GM19193 (cell line): ENCODE data around the gene HMCN1.

ENCODE experiments used
- POLR2A ChIP-seq: IDR thresholded peaks from 4 replicates; pipeline ENCODE4 v1.6.1; 2011; ENCODE audit not compliant: insufficient read depth, insufficient read length; ENCODE audit errors: extremely low read depth

Gene HMCN1

DNA sequence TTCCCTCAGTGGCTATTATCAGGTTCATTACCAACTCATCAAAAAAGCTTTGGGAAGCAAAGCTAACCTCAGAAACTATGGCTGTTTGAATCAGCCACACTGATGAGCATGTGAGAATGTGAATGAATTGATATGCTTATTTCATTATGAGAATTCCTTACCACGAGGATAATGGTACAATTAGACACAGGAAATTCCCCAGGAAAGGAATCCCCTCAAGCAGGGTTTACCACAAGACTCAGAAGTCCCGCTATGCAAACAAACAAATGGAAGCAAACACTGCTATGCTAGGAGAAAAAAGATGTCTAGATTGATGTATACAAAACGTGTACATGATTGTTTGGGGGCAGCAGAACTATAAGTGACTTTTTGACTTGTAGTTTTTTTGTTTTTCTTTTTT, 205.0 kb downstream of the HMCN1 start:
- no peak for TF ChIP-seq POLR2A

DNA sequence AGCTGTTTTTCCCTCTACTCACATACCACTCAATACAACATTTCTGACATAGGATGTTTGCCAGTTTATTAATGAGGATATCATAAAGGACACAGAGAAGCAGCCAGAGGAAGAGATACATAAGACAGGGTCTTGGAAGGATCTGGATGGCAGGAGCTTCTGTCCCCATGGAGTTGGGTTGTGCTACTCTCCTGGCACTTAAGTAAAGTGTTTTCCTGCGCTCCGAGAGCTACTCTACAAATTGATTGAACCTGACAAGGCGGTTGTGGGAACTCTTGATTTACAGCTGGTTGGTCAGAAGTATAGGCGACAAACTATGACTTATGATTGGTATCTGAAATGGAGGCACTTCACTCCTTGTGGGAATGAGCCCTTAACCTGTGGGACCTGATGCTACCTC, 208.8 kb downstream of the HMCN1 start:
- no peak for TF ChIP-seq POLR2A

DNA sequence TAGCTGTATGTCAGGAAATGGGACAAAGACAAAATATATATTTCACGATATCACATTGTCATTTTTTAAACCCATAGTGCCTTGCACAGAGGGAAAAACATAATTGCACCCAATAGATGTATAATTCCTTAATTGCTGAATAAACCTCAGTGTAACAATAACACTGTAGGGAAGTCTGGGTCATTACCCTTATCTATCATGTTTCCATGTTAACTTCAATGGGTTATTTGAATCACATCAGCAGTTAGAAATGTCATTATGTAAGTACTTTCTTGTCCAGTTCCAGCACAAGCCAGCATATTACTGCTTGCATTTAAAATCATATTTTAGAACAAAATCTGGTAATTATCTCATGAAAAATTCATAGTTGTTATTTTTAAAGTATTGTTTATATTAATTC, 222.7 kb downstream of the HMCN1 start:
- TF ChIP-seq POLR2A = no peak

DNA sequence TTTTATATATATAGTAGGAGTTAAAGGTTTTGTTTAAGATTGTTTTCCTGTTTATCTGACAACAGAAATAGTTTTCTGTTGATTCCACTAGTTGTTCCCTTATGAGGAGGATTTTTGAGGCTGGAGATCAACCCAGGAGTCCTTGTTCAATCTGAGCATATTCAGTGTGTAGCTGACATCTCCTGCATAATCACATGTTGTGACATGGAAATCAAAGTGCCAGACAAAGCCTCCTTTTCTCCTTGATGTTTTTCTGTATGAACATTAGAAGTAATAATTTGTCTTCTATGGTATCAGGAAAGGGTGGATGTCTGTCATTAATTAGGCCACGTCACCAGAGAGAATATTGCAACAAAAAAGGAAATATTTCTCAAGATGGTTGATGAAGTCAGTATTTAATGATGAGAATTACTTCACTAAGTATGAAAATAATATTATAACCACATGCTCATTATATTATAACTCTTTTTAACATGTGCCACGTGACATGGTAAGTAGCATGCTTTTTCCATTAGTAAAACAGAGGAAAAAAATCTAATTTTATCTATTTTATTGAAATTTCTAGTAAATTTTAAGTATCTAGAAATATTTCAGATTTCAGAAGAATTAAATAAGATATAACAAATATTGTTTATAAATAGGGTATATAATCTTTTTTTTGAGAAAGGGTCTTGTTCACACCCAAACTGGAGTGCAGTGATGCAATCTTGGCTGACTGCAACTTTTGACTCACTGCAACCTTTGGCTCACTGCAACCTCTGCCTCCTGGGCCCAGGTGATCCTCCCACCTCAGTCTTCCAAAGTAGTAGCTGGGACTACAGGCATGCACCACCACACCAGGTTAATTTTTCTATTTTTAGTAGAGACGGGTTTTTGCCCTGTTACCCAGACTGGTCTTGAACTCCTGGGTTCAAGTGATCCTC, 223.5 kb downstream of the HMCN1 start:
- TF ChIP-seq POLR2A = no peak

DNA sequence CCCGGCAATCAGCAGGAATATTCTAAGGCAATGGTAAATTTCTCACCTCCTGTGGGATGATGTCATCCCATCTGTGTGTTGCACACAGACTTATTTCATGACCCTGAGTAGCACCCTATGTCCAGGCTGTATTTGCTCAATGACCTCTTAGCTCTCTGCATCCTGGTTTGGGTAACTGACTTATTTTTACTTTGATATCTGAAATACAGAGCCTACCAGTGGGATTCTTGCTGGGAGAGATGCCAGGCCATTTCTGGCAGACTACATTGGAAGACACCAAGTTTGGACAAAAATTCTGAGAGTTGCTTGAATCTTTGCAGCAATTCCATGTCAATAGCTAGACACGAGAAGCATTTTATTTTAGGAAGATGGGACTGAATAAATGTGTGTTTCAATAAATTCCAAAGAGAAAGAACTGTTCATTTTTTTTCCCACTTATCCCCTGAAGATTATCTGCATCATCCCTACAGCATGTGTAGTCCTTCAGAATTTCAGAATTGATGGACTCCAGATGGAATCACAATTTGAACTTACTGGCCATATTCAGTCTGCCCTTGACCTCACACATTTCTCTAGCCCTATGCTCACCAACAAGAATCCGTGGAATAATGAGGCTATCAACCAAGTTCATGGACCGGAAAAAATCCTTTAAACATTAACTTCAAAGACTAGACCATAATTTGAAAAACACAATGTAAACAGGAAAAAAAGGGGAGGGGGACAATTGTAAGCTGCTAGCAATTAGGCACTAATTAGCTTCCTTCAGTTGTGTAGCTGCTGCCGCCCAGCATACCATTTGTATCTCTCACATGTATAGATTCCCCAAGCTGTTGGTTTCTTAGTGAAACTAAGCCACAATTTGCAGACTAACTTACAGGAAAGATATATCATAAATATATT, 226.5 kb downstream of the HMCN1 start:
- TF ChIP-seq POLR2A = no peak

DNA sequence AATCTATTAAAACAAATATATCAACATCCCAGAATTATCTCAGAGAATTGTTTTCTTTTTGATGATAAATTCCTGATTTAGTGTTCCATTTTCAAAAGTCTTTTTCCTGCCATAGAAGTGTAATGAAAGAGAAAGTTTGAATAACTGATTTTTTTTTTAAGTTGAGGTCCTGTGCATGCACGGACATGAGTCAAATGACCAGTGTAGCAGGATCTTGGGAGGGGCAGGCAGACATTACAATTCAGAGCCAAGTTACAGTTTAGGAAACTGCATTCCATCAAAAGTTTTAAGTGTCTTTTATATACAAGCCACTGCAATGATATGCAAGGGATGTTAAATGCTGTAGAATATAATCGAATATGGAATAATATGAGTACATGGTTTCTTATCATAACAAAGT, 227.5 kb downstream of the HMCN1 start:
- no peak for TF ChIP-seq POLR2A

DNA sequence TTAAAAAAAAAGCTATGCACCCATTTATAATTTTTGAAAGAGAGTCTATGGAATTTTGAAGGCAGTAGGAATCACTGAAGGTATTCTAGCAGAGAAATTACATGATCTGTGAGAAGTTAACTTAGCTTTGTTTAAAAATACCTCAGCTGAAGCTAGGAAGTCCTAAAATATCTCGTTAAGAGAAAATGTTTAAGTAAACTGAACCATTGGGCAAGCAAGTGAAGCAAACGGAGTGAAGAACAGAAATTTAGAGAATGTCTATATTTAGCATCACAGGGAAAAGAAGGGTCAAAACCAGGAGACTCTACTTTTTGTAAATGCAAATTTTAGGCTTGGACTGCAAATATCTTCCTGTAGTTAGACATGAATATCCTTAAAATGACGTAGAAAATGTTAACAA, 230.8 kb downstream of the HMCN1 start:
- no peak for TF ChIP-seq POLR2A

DNA sequence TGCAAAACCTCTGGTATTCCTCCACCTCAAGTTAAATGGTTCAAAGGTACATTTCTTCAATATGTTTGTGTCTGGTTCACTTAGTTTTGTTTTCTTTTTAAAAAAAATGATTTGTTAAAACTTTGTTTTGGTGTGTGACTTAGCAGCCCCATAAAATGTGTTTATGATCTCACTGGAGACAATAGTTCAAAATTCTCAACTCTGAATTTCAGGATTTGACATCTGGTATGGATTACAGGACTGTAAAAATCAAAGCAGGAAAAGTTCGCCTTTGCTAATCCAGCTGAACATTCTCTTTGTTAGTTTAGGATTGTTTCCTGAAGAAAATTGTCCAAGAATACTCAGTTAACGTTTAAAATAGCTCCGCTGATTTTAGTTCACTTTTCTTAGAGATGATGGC, 231.7 kb downstream of the HMCN1 start:
- TF ChIP-seq POLR2A = no peak

DNA sequence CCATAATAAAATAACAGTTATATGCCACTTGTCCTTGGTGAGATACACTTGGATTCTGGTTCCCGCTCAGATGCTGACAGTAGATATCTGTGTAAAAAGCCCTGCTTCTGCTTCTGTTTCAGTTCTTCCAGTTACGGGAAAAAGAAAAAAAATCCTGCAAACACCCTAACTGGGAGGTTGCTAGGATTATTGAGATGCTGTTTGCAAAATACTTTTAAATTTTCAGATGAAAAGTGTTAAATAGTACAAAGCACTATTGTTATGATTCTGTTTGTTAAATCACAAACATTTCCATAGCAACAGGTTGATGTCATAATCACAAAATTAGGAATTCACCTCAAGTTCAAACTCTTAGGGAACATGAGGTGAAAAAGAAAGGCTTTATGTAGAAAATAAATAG, 232.3 kb downstream of the HMCN1 start:
- TF ChIP-seq POLR2A = no peak

DNA sequence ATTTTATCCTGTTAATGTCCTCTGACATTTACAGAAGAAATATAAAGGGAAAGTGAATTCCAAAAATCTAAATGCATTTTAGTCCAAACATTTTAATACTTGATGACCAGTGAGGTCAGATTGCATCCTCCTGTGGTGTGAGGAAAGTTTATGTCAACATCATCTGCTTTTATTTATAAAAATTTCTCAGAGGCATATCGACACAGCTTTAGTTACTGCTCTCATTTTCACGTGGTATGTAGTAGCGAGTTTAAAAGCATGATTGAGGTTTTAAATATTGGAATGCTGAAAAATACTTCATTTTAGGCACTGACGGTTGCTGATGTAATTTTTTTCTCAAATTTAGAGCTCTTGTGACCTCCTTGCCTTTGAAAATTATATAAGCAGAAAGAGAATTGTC, 234.8 kb downstream of the HMCN1 start:
- TF ChIP-seq POLR2A = no peak

DNA sequence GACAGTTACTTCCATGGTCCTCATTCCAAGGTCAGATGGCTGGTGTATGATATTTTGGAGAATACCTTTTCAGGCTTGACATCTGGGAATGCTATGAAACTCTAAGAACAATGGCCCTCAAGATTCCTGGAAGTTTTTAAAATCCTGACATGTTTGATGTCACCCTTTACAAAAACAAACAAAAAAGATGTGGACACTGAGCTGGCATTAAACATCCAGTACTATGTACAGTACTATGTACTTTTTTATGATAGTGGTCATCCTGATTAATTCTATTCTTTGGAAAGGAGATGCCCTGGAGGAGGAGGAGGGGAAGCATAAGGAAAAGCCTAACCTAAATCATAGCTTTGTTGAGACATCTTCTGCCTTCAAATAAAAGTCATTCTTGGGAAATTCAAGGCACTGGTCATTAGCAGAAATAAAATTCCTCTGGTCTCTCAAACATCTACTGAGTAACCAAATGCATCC, 235.4 kb downstream of the HMCN1 start:
- no peak for TF ChIP-seq POLR2A

DNA sequence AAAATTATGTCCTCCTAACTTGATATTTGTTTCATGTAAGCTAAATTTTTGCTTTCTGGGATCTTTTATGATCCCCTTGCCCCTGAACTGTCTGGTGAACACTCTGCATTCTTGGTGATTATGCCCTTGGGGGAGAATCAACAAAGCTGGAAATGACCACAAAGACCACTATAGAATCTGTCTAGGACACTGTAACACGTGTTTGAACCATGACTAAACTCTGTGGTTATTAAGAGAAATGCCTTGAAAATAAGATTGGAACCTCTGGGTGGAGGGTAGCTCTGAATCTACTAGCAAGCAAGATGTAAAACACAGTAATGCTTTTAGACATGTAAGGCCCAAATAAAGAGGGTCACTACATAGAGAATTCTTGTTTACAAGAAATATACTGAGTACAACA, 237.5 kb downstream of the HMCN1 start:
- TF ChIP-seq POLR2A = no peak

DNA sequence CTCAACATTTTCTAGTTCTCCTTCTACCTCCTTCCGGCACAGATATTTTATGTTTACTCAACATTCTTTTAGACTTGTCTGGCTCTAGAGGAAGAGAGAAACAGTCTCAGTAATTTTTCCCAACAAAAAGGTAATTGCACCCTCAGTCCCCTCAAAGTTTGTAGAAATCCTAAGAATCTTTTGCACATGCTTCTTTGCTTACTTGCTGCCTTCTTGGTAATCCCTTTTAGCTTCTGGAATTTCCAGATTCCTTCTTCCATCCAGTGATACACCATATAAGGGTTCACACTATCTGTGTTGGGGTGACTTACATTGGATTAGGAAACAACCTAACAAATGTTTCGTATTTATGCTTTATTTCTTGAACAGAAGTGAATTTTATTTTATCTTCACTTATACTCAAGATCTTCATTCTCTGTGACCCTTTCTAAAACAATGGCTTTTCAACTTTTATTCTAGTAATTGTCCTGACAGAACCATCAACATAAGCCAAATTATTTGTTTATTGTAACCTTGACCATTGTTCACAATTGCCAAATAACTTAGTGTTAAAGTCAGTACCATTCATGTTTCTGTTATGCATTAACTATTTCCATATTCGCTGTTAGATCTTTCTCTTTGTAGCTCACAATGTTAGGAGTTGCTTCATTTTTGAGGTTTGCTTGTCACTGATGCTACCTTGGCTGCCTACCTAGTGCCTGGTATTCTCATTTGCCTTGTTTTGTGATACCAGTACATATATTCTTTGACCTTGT, 238.1 kb downstream of the HMCN1 start:
- no peak for TF ChIP-seq POLR2A

DNA sequence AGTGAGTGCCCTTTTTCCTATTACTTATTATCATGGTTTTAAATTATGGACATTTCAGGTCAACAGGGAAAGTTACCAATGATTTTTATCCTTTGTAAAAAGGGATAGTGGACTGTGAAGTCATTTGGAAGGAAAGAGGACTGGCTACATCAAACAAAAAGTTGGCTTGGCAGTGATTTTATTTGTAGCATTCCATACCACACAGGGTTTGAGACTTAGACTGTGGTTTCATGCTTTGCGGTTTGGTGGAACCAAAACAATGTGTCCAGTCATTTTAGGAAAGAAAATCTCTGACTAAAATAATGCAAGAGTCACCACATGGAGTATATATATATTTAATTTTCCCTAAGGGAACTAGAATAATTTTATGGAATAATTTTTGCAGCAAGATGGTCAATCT, 239.5 kb downstream of the HMCN1 start:
- no peak for TF ChIP-seq POLR2A

DNA sequence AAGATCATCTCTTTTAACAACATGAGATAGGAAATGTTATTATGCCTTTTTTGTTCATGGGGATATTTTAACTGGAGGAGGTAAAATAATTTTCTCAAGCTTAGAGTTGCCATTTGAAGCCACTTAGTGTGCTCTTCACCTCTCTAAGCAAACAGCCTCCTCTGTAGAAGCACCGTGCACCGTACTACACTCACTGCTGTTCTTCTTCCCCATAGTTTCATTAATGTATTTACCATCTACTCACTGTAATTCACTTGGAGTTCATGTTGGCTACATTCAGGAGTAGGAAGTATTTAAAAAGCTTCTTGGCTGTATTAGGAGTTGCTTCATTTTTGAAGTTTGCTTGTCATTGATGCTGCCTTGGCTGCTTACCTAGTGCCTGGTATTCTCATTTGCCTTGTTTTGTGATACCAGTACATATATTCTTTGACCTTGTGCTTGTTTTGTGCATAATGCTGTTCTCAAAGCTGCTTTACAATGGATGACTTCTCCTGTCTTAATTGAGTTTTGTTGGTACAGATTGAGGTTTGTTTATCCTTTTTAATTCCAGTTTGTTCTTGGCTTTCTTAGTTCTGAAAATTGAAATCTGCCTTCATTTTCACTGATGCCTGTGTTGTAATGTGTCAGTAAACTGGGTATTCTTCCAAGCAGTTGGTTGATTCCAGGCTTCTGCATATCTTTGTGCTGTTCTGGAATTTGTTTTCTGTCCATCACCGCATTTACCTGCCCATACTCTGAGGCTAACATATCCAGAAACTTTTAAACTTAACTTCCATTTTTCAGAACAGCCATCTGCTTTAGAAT, 240.4 kb downstream of the HMCN1 start:
- TF ChIP-seq POLR2A = no peak

DNA sequence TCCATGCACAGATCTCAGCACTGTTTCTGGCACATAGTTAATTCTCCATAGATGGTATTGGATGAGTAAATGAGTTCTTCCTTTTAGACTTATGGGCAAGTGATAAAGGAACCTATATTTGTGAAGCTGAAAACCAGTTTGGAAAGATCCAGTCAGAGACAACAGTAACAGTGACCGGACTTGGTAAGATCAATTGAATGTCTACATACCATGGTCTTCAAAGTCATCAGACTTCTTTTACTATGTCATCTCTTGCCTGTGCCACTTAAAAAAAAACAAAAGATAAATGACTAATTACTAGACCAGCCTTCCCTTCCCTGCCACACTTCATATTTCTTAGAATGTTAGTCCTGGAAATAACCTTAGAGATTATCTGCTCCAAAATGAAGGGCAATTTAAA, 246.7 kb downstream of the HMCN1 start:
- no peak for TF ChIP-seq POLR2A
